ENCODE data around the gene RBAK. TPM values are rescaled to one million over a fixed set of nuclear protein-coding genes. Genes with fewer than 3 reads are reported as not detected.

The RBAK gene
- total and polyA plus RNA-seq, 2 of the 4 experiments (the other 2 are of a cell fraction): 2.8 to 8.1 TPM

DNA sequence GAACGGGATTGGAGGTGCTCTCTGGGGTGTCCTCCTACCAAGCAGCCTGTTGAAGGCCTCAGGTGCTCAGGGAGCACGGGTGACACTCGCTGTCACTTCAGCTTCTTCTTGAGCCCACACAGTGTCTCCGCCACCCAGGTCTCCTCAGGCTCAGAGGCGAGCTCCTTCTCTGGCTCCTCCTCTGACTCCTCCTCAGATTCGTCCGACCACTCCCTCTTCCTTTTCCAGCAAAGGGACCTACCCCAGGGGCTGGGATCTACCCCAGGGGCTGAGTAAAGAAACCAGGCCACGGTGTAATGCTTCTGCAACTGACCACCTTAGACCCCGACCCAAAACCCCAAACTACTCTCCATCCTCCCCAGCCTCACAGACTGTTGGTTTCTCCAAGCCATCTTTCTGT lies 9.2 kb upstream of the RBAK start:
- Histone ChIP-seq H3K18ac (ENCODE audit: low read depth, low read length) (no peak overlapping the region), H4K8ac (ENCODE audit: low read depth in 2 of 2, low read length in 2 of 2) (no peak overlapping the region), H3K23ac (ENCODE audit: low read depth, low read length) (no peak overlapping the region), H2AK5ac (ENCODE audit: low read depth, low read length) (no peak overlapping the region), H3K14ac (replicated peaks; ENCODE audit: low read depth, low read length) (no peak overlapping the region), H2BK15ac (ENCODE audit: low read depth, low read length) (no peak overlapping the region), H3K4ac (ENCODE audit: low read depth, low read length) (no peak overlapping the region), H4K20me1 (ENCODE audit: insufficient read depth, low read length) (no peaks in the 10 kb centered on the region), H2AFZ (replicated peaks; ENCODE audit: low read length, poor library complexity) (no peak overlapping the region), H4K91ac (ENCODE audit: insufficient read depth, low read depth, low read length) (no peak overlapping the region), H2AK9ac (replicated peaks; ENCODE audit: low read depth, low read length, poor library complexity) (no peak overlapping the region), H2BK5ac (ENCODE audit: low read depth, low read length, poor library complexity, severe bottlenecking) (no peak overlapping the region), H3K27ac (ENCODE audit: insufficient read depth, low read length) (no peak overlapping the region), H3K4me3 (ENCODE audit: insufficient read depth, low read depth, low read length) (no peak overlapping the region), H3K79me1 (ENCODE audit: low read depth in 1 of 2, low read length in 2 of 2) (no peaks in the 10 kb centered on the region), H3K4me1 (ENCODE audit: control insufficient read depth, insufficient read depth, low read length) (no peaks in the 10 kb centered on the region), H3K9ac (ENCODE audit: low read depth, low read length) (no peak overlapping the region), H3K36me3 (ENCODE audit: control insufficient read depth, insufficient read depth, low read length) (no peaks in the 10 kb centered on the region), H3K9me3 (ENCODE audit: control insufficient read depth, insufficient read depth, low read length) (no peaks in the 10 kb centered on the region), H3K27me3 (ENCODE audit: control insufficient read depth, insufficient read depth, low read length) (no peaks in the 10 kb centered on the region), H2BK120ac (ENCODE audit: low read depth, low read length) (no peak overlapping the region), H3K4me2 (ENCODE audit: low read depth, low read length) (no peak overlapping the region), H3K56ac (ENCODE audit: extremely low read depth, insufficient read depth, low read length) (no peak overlapping the region), H3K9me1 (ENCODE audit: insufficient read depth, low read length) (no peaks in the 10 kb centered on the region), H4K5ac (ENCODE audit: low read depth, low read length) (no peak overlapping the region), H2BK20ac (ENCODE audit: low read depth, low read length) (no peak overlapping the region)
- DNase-seq: no peak
- WGBS, 2 experiments (ENCODE audit: extremely low coverage in 2 of 2, insufficient read length in 1 of 2): no CpG with 5 or more reads among the region's 9 CpGs
- no TSS peak for BruUV-seq (replicated peaks)
- ChIA-PET POLR2A (ENCODE audit: unreplicated experiment) (no interaction called here), CTCF (no interaction called here)
- intact Hi-C loops (cut with micrococcal nuclease) (no loop called here), in situ Hi-C loops (cut with MboI; ENCODE audit: low sequenced_read_pairs) (no loop called here), dilution Hi-C loops (cut with HindIII; ENCODE audit: low sequenced_read_pairs, unreplicated experiment) (no loop called here)
- ATAC-seq (ENCODE audit: low read depth): no peak
- TF ChIP-seq MXI1 (IDR thresholded peaks at IDR 0.05; ENCODE audit: borderline replicate concordance, low read depth, low read length) (no peak), POLR2A (IDR thresholded peaks at IDR 0.05; ENCODE audit: low read depth, low read length) (no peak), FOS (IDR thresholded peaks at IDR 0.05; ENCODE audit: low read depth, low read length) (no peak), RCOR1 (IDR thresholded peaks at IDR 0.05; ENCODE audit: insufficient replicate concordance, low read length) (no peak), RFX5 (IDR thresholded peaks at IDR 0.05; ENCODE audit: low read depth, low read length) (no peak), BHLHE40 (IDR thresholded peaks at IDR 0.05; ENCODE audit: low read depth, low read length) (no peak), MAZ (IDR thresholded peaks at IDR 0.05; ENCODE audit: borderline replicate concordance, low read depth, low read length) (no peak), RAD21 (IDR thresholded peaks at IDR 0.05; ENCODE audit: low read length) (no peak), MAFK (IDR thresholded peaks at IDR 0.05; ENCODE audit: low read depth, low read length) (no peak), SMC3 (IDR thresholded peaks at IDR 0.05; ENCODE audit: low read depth, low read length) (no peak), NFE2L2 (IDR thresholded peaks at IDR 0.05; ENCODE audit: low read depth, low read length) (no peak), CHD1 (IDR thresholded peaks at IDR 0.05; ENCODE audit: low read depth, low read length) (no peak), CEBPB (IDR thresholded peaks at IDR 0.05; ENCODE audit: low read depth, low read length) (no peak)
- TF ChIP-seq, protein P1, sequence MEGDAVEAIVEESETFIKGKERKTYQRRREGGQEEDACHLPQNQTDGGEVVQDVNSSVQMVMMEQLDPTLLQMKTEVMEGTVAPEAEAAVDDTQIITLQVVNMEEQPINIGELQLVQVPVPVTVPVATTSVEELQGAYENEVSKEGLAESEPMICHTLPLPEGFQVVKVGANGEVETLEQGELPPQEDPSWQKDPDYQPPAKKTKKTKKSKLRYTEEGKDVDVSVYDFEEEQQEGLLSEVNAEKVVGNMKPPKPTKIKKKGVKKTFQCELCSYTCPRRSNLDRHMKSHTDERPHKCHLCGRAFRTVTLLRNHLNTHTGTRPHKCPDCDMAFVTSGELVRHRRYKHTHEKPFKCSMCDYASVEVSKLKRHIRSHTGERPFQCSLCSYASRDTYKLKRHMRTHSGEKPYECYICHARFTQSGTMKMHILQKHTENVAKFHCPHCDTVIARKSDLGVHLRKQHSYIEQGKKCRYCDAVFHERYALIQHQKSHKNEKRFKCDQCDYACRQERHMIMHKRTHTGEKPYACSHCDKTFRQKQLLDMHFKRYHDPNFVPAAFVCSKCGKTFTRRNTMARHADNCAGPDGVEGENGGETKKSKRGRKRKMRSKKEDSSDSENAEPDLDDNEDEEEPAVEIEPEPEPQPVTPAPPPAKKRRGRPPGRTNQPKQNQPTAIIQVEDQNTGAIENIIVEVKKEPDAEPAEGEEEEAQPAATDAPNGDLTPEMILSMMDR (conservative IDR thresholded peaks at IDR 0.05; ENCODE audit: low read depth, low read length): no peak
- TF ChIP-seq, protein P2, sequence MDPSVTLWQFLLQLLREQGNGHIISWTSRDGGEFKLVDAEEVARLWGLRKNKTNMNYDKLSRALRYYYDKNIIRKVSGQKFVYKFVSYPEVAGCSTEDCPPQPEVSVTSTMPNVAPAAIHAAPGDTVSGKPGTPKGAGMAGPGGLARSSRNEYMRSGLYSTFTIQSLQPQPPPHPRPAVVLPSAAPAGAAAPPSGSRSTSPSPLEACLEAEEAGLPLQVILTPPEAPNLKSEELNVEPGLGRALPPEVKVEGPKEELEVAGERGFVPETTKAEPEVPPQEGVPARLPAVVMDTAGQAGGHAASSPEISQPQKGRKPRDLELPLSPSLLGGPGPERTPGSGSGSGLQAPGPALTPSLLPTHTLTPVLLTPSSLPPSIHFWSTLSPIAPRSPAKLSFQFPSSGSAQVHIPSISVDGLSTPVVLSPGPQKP (IDR thresholded peaks at IDR 0.05; ENCODE audit: borderline replicate concordance, low read depth, low read length): no peak

All from IMR-90 (cell line).